Measurements from ENCODE around the gene BLACAT1. TPM values are rescaled to one million over a fixed set of nuclear protein-coding genes. Genes with fewer than 3 reads are reported as not detected.

Gene BLACAT1
- total and polyA plus RNA-seq, 2 of the 8 experiments (the other 6 are each of a cell fraction or from before 2014, with no cell fraction given) = 3.5 to 10.5 TPM

DNA sequence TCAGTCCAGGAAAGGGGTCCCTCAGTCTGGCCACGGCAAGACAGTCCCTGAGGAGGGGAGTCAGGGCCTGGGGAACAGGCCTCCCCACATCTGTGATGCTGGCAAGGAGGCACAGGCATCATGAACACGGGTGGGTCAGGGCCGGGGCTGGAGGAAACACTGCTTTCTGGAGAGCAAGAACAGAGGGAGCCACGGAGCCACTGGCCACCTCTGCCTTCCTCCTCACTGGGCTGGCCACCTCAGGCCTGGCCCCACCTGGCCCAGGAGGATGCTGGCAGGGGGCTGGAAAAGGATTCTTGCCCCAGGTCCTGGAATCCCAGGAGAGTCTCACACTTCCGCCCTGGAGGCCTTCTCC, 15.7 kb downstream of the BLACAT1 start:
- Histone ChIP-seq H3K79me2 (ENCODE audit: control insufficient read depth in 1 of 2, insufficient read depth in 2 of 2, low read length in 2 of 2) (no peaks in the 10 kb centered on the region), H3K23me2 (ENCODE audit: low read depth, low read length) (no peaks in the 10 kb centered on the region), H2BK20ac (ENCODE audit: low read length) (0 out of 2 replicates have a peak overlapping the region, but pooled peaks have one; percentile 32), H2BK12ac (ENCODE audit: low read depth, low read length) (peak overlapping the region; percentile 80; the same call in 1 of the 2 replicates), H3K27ac (ENCODE audit: low read depth, low read length) (no peak overlapping the region), H3K14ac (ENCODE audit: insufficient read length) (no peak overlapping the region), H3K4me3 (ENCODE audit: extremely low read depth in 1 of 4, insufficient read depth in 2 of 4, low read depth in 3 of 4, low read length in 4 of 4) (no peak overlapping the region), H4K5ac (ENCODE audit: insufficient read length, low read depth, low read length) (no peak overlapping the region), H3K27me3 (replicated peaks in 1 of 4; ENCODE audit: control insufficient read depth in 3 of 4, extremely low read depth in 1 of 4, insufficient read depth in 3 of 4, low read length in 3 of 4) (peaks cover 0 to 11% (median 4%) of the 10 kb centered on the region in 4 experiments; a peak in 3 of 7 replicates), H3K4me1 (replicated peaks in 1 of 4; ENCODE audit: control insufficient read depth in 3 of 4, insufficient read depth in 4 of 4, low read length in 3 of 4) (peaks cover 36 to 63% (median 47%) of the 10 kb centered on the region in 4 experiments), H3K4ac (replicated peaks; ENCODE audit: insufficient read length, low read depth, low read length) (no peak overlapping the region), H3K18ac (ENCODE audit: extremely low read depth, low read length) (0 out of 2 replicates have a peak overlapping the region, but pooled peaks have one; percentile 20), H3K36me3 (ENCODE audit: control insufficient read depth in 2 of 4, insufficient read depth in 4 of 4, low read length in 3 of 4) (no peaks in the 10 kb centered on the region), H3K4me2 (ENCODE audit: insufficient read depth in 1 of 2, low read depth in 2 of 2, low read length in 2 of 2) (no peak overlapping the region), H2BK120ac (replicated peaks; ENCODE audit: low read depth, low read length) (no peak overlapping the region), H3K56ac (replicated peaks; ENCODE audit: insufficient read length, low read depth, low read length) (no peak overlapping the region), H3K23ac (ENCODE audit: insufficient read length) (no peak overlapping the region), H2AFZ (ENCODE audit: low read length) (no peak overlapping the region), H4K8ac (ENCODE audit: extremely low read depth, insufficient read depth, low read length) (no peak overlapping the region), H3K9ac (replicated peaks in 1 of 4; ENCODE audit: extremely low read depth in 1 of 4, low read depth in 3 of 4, low read length in 3 of 4) (no peak overlapping the region), H2BK15ac (ENCODE audit: low read length) (0 out of 2 replicates have a peak overlapping the region, but pooled peaks have one; percentile 72), H3K79me1 (ENCODE audit: low read depth, low read length) (peaks cover 2% of the 10 kb centered on the region; the same call in 1 of the 2 replicates), H2BK5ac (ENCODE audit: low read depth, low read length) (peak overlapping the region; percentile 71; the same call in 1 of the 2 replicates), H4K20me1 (replicated peaks in 1 of 2; ENCODE audit: control insufficient read depth in 1 of 2, insufficient read depth in 2 of 2, low read length in 2 of 2) (peaks cover 0 to 2% of the 10 kb centered on the region in 2 experiments), H2AK5ac (ENCODE audit: low read depth, low read length) (no peak overlapping the region), H3K9me3 (ENCODE audit: insufficient read depth in 2 of 2, low read depth in 1 of 2, low read length in 1 of 2) (no peaks in the 10 kb centered on the region), H4K91ac (replicated peaks; ENCODE audit: insufficient read length, low read length) (peak overlapping the region; percentile 45)
- FAIRE-seq (no peak), DNase-seq (ENCODE audit: low read depth in 1 of 2, low spot score in 2 of 2) (no peak)
- ChIA-PET POLR2A (ENCODE audit: partially characterized antibody) (interaction anchor here (0.8 to 13.3 kb wide), 5 partner anchors 10 to 70 kb away, joined by 3 to 220 read pairs (median 10); partner anchors contain the start of gene BLACAT1), CTCF (ENCODE audit: partially characterized antibody) (interaction anchor here (1.0 to 30.2 kb wide), 8 partner anchors 14 to 167 kb away, joined by 4 to 767 read pairs (median 8); partner anchors contain the start of genes BLACAT1 and LEMD1)
- 85% methylated on average over 3 of the region's 5 CpGs; no CpG with 5 or more reads in 1 of the 2 experiments for WGBS, 2 experiments (ENCODE audit: extremely low coverage in 1 of 2, insufficient coverage in 1 of 2, insufficient read length in 1 of 2, insufficient replicate concordance in 2 of 2, low coverage in 1 of 2, low lambda C conversion rate in 2 of 2, missing lambda C conversion rate in 1 of 2)
- TF ChIP-seq SP4 (IDR thresholded peaks at IDR 0.05; ENCODE audit: low read length) = no peak
- TF ChIP-seq SRF (IDR thresholded peaks at IDR 0.05; ENCODE audit: low read depth, low read length) = no peak
- no peak for TF ChIP-seq RFX5 (IDR thresholded peaks at IDR 0.05; ENCODE audit: borderline replicate concordance, low read depth, low read length)
- TF ChIP-seq ZNF274 (IDR thresholded peaks at IDR 0.05; ENCODE audit: borderline replicate concordance, extremely low read depth, low read length) = no peak
- TF ChIP-seq ATF2 (IDR thresholded peaks at IDR 0.05; ENCODE audit: low read length) = no peak
- no peak for TF ChIP-seq NRF1 (IDR thresholded peaks at IDR 0.05; ENCODE audit: low read depth, low read length)
- no peak for TF ChIP-seq MAX (IDR thresholded peaks at IDR 0.05)
- no peak for TF ChIP-seq EZH2 (IDR thresholded peaks at IDR 0.05; ENCODE audit: low read depth, low read length, severe bottlenecking)
